HAP-1 (cell line): ENCODE measurements around the gene MEGF9.
"Not testable (repeated sequence)": the region's sequence is repeated elsewhere in the genome, so short reads cannot be mapped to it uniquely, and the experiment has no call there.

Experiments used
- DNase-seq, 2 experiments: peaks; one replicate each; pipeline ENCODE4 v3.0.0-alpha.2; 2016 to 2020; ENCODE audit warnings: low spot score in 2 of 2
- H3K27me3 ChIP-seq: fragments of 250-450 bp; sonication (Bioruptor Pico); 2 replicates; pipeline ENCODE4 v1.5.1; 2020; ENCODE audit warnings: low read depth, mild to moderate bottlenecking, moderate library complexity
- H3K36me3 ChIP-seq: fragments of 250-450 bp; sonication (Bioruptor Pico); replicated peaks from 2 replicates; pipeline ENCODE4 v1.5.1; 2020; ENCODE audit warnings: mild to moderate bottlenecking
- H3K4me1 ChIP-seq: fragments of 250-450 bp; sonication (Bioruptor Pico); 2 replicates; pipeline ENCODE4 v1.5.1; 2020; ENCODE audit warnings: mild to moderate bottlenecking
- H3K4me3 ChIP-seq: fragments of 250-450 bp; sonication (Bioruptor Pico); 2 replicates; pipeline ENCODE4 v1.5.1; 2020; ENCODE audit warnings: mild to moderate bottlenecking, moderate library complexity
- H3K9me3 ChIP-seq: fragments of 250-450 bp; sonication (Bioruptor Pico); 2 replicates; pipeline ENCODE4 v1.5.1; 2020; ENCODE audit warnings: mild to moderate bottlenecking, moderate library complexity
- in situ Hi-C: fragments of 300-500 bp; cut with MboI; formaldehyde crosslinking; loops from 3 replicates; pipeline ENCODE4 v1.14.3; 2020; ENCODE audit warnings: low sequenced_read_pairs, inconsistent platforms, mixed read lengths

MEGF9 gene

DNA sequence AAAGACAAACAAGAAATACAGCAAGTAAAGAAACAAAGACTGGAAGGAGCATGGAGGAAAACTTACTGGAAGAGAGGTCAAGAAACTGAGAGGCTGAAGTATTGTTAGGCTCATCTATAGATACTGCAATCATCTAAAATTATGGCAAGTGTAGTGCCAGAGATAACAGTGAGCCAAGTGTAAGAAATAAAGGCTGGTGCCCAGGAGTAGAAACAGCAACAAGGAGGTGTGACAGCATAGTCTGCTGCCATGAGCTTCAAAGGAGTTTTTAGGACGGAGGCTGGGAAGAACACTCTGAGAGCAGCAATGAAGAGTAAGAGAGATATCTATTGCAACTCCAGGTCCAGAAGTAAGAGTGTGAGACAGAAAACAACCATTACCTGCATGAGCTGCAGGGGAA is 60.5 kb downstream of the MEGF9 start:
- peaks cover 9% of the 10 kb centered on the region for H3K4me1 ChIP-seq
- no peaks in the 10 kb centered on the region for H3K36me3 ChIP-seq
- H3K9me3 ChIP-seq = no peaks in the 10 kb centered on the region
- H3K4me3 ChIP-seq = no peak overlapping the region
- DNase-seq = no peak
- no peaks in the 10 kb centered on the region for H3K27me3 ChIP-seq
- in situ Hi-C loops = no loop called here

DNA sequence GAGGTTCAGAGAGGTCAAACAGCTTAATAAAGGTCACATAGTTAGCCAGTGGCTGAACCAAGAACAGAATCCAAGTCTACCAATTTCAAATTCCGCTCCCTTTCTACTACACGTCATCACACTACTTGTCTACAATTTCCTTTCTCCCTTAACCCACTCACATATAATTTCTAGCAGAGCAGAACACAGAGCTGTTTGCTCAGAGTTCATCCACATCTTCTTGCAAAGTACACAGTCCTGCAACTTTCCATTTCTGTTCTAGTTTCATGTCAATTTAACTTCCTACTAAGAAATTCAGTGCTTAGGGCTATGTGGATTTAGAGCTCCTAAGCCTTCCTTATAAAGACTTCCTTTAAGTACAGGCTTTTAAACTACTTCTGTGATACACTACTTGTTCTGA is 61.3 kb downstream of the MEGF9 start:
- no peak overlapping the region for H3K4me3 ChIP-seq
- H3K27me3 ChIP-seq = no peaks in the 10 kb centered on the region
- H3K9me3 ChIP-seq = no peaks in the 10 kb centered on the region
- H3K4me1 ChIP-seq = peaks cover 9% of the 10 kb centered on the region
- DNase-seq = no peak
- in situ Hi-C loops = no loop called here
- no peaks in the 10 kb centered on the region for H3K36me3 ChIP-seq

DNA sequence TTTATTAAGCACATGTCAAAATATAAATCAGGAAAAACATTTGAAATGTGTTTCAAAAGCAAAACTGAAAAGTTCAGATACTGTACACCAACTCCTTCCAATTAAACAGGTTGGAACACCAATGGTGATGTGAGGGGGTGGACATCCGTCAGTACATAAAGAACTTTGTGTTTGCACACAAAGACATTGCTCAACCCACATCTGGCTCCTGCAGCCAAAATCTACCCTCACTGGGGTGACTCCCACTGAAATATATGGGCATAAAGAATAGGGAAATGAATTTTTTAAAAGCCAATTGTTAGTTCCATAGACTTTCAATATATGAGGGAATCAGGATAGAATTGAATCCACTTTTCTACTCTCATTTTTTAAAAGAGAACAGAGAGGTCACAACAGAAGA is 63.9 kb downstream of the MEGF9 start:
- Histone ChIP-seq H3K27me3 (no peaks in the 10 kb centered on the region), H3K9me3 (no peaks in the 10 kb centered on the region), H3K4me3 (no peak overlapping the region), H3K4me1 (peaks cover 13% of the 10 kb centered on the region), H3K36me3 (no peaks in the 10 kb centered on the region; the same call in 1 of the 2 replicates)
- in situ Hi-C loops = no loop called here
- no peak for DNase-seq

DNA sequence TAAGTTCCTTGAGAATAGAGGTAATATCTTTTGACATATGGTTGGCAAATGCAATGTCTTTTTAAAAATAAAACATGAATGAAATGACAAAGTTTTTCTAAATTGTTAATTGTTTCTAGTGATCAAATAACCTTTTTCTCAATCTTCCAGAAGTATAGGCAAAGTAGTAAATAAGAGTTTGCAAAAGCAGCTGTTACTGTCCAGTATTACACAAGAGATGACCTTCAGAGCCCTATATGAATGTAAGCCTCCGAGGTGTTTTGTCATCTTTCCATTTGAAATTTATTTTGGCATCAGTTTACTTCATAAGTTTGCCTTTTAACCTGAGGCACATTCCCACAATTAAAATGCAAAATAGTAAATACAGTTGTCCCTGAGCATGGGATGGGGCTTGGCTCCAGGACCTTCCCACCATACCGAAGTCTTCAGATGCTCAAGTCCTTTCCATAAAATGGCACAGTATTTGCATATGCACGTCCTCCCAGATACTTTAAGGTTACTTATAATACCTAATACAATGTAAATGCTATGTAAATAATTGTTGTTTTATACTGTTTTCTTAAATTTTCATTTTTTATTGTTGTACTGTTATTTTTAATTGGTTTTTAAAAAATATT is 65.6 kb downstream of the MEGF9 start:
- Histone ChIP-seq H3K36me3 (no peaks in the 10 kb centered on the region; the same call in 1 of the 2 replicates), H3K9me3 (no peaks in the 10 kb centered on the region), H3K4me1 (peaks cover 14% of the 10 kb centered on the region), H3K27me3 (no peaks in the 10 kb centered on the region), H3K4me3 (no peak overlapping the region)
- no peak for DNase-seq
- in situ Hi-C loops = no loop called here

DNA sequence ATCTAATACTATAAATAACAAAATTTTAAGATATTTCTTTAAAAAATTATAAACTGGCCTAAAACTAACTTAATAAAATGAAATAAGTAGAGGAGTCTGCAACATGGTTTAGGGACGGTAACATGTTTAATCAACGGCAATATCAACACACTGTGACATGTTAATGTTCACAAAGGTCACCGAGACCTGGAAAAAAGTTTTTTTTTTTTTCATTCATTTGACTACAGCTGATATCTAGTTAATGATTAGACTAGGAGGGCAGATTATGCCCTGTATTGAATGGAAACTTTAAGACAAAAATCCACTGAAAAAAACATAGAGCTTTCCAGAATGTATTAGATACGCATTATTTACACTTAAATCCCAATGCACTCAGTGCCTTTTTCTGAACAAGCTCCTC is 67.3 kb downstream of the MEGF9 start:
- no peak for DNase-seq
- peaks cover 15% of the 10 kb centered on the region for H3K4me1 ChIP-seq
- no peaks in the 10 kb centered on the region for H3K9me3 ChIP-seq
- in situ Hi-C loops = no loop called here
- no peaks in the 10 kb centered on the region for H3K27me3 ChIP-seq
- H3K4me3 ChIP-seq = no peak overlapping the region
- H3K36me3 ChIP-seq = no peaks in the 10 kb centered on the region; the same call in 1 of the 2 replicates

DNA sequence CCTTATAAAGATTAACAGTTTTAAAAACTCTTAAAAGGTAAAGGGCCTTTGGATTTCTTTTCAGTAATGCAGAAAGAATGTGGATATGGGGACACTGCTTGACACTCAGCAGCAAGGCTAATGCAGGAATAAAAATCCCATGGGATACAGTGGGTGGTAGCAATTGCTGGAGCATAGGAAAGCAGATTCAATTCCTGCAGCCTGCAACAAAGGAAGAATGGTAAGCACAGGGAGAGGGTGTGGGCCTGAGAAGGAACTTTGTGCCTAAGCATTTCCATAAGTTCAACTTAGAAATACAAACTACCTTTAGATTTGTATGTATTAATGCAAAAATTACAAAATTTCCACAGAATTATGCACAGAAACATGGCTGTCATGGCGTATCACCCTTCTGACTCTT is 68.5 kb downstream of the MEGF9 start:
- no peak for DNase-seq
- Histone ChIP-seq H3K4me3 (no peak overlapping the region), H3K36me3 (no peaks in the 10 kb centered on the region; the same call in 1 of the 2 replicates), H3K9me3 (no peaks in the 10 kb centered on the region), H3K4me1 (peaks cover 16% of the 10 kb centered on the region), H3K27me3 (no peaks in the 10 kb centered on the region)
- in situ Hi-C loops = no loop called here

DNA sequence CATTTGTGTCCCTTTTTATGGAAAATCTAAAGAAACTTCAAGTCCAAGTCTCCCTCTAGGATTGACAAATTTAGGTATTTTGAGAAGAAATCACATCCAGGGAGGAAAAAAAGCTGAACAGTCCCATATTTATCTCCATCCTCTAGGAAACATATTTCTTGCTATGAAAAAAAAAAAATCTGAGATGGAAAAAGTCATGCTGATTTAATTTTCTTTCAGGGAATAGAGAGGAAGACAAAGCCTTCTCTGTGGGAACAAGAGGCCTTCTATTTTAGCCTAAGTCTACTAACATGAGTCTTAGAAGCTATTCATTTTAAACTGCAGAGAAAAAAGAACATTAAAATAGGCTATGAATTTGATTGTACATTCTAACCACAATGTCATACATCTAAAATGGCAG is 71.2 kb downstream of the MEGF9 start:
- DNase-seq = no peak
- peaks cover 16% of the 10 kb centered on the region for H3K4me1 ChIP-seq
- H3K36me3 ChIP-seq = no peaks in the 10 kb centered on the region; the same call in 1 of the 2 replicates
- H3K9me3 ChIP-seq = no peaks in the 10 kb centered on the region
- in situ Hi-C loops = no loop called here
- H3K4me3 ChIP-seq = no peak overlapping the region
- no peaks in the 10 kb centered on the region for H3K27me3 ChIP-seq

DNA sequence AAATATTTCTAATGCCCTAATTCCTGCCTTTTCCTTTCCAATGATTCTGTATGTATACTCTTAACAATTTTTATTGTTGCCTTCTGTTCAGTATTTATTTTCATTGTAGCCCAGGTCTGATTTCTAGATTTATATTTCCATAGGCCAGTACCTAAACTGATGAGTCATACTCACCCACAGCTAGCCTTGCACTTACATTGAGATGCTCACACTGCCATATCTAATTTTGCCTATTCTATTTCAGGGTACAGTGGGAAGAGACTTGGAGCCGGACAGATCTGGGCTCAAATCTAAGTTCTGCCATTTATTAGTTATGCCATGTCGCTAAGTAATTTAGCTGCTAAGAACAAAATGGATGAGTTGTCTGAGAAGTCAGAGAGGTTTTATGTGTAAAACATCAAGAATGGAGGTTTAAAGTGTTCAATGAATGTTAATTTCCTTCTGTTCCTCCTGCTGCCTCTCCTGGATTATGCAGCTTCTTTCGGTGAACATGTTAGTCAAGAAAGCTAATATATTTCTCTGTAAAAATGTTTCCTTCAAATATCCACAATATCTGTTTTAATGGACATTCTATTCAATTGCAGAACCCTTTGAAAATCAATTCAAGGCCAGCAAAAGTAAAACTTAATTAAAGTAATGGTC is 72.0 kb downstream of the MEGF9 start:
- Histone ChIP-seq H3K36me3 (no peaks in the 10 kb centered on the region; the same call in 1 of the 2 replicates), H3K27me3 (no peaks in the 10 kb centered on the region), H3K4me3 (no peak overlapping the region), H3K4me1 (peaks cover 16% of the 10 kb centered on the region), H3K9me3 (no peaks in the 10 kb centered on the region)
- in situ Hi-C loops = no loop called here
- DNase-seq = no peak

DNA sequence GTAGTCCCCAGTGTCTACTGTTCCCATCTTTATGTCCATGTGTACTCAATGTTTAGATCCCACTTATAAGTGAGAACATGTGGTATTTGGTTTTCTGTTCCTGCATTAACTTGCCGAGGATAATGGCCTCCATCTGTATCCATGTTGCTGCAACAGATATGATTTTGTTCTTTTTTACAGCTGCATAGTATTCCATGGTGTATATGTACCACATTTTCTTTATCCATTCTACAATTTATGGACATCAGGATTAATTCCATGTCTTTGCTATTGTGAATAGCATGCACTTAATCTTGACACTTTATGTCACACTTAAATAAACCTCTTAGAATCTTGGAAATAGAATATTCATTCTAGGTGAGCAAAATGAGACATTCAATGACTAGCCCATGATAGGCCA is 73.4 kb downstream of the MEGF9 start:
- H3K27me3 ChIP-seq, DNase-seq, H3K4me1 ChIP-seq, in situ Hi-C loops, H3K9me3 ChIP-seq, H3K4me3 ChIP-seq, H3K36me3 ChIP-seq: not testable (repeated sequence)

DNA sequence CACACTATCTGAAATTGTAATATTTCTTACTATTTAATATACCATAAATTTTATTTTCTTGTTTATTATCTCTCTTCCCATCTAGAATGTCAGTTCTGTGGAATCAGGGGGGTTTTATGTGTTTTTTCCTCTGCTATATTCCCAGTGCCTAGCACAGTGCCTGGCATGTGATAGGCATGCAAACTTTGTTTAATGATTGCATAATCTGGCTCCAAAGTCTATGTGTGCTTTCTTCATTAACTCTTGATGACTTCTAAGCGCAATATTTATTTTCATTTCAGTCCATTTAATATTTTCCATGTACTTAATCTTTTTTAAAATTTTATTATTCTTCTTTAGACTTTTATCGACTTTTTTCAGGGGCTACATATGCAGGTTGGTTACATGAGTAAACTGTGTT is 73.9 kb downstream of the MEGF9 start:
- Histone ChIP-seq H3K27me3 (no peaks in the 10 kb centered on the region), H3K36me3 (no peaks in the 10 kb centered on the region; the same call in 1 of the 2 replicates), H3K4me1 (peaks cover 3% of the 10 kb centered on the region; the same call in 1 of the 2 replicates), H3K4me3 (no peak overlapping the region), H3K9me3 (0 out of 2 replicates have a peak, but pooled peaks cover 6% of the 10 kb centered on the region)
- in situ Hi-C loops = no loop called here
- no peak for DNase-seq

DNA sequence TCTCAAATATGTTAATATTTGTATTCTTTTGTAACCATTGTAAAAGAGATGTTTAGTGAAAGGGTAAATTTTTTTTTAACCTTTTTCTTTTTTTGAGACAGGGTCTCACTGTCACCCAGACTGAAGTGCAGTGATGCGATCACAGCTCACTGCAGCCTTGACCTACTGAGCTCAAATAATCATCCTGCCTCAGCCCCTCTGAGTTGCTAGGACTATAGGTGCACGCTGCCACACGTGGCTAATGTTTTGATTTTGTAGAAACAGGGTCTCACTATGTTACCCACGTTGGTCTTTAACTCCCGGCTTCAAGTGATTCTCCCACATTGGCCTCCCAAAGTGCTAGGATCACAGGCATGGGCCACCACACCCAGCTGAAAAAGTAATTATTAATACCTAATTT is 76.4 kb downstream of the MEGF9 start:
- 0 out of 2 replicates have a peak, but pooled peaks cover 2% of the 10 kb centered on the region for H3K4me1 ChIP-seq
- in situ Hi-C loops = no loop called here
- H3K9me3 ChIP-seq = 0 out of 2 replicates have a peak, but pooled peaks cover 6% of the 10 kb centered on the region
- H3K4me3 ChIP-seq = no peak overlapping the region
- H3K36me3 ChIP-seq = no peaks in the 10 kb centered on the region
- no peak for DNase-seq
- no peaks in the 10 kb centered on the region for H3K27me3 ChIP-seq

DNA sequence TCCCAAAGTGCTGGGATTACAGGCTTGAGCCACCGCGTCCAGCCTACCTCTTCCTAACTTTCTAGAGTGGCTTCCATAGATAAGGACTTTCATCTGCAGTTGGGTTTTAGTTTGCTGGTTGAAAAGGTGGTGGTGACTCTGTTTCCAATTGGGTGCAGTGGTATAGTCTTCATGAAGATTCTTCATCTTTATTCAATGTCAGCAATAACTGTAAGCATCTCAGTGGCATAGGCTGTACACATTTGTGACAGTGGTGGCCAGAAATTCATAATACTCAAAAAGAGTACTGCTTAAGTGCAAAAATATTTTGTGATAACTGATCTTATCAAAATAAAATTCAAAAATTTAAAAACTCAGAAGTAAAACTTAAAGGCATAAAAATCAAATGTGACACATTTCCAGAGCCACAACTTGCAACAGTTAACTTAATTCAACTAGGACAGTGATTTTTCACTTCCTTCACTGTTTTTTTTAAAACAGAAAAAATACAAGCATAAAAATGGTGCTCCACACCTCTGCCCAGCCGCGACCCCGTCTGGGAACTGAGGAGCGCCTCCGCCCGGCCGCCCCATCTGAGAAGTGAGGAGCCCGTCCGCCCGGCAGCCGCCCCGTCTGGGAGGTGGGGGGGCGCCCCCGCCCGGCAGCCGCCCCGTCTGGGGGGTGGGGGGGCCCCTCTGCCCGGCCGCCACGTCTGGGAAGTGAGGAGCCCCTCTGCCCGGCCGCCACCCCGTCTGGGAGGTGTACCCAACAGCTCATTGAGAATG is 77.9 kb downstream of the MEGF9 start:
- no peak overlapping the region for H3K4me3 ChIP-seq
- H3K27me3 ChIP-seq = no peaks in the 10 kb centered on the region
- H3K36me3 ChIP-seq = no peaks in the 10 kb centered on the region
- 0 out of 2 replicates have a peak, but pooled peaks cover 6% of the 10 kb centered on the region for H3K9me3 ChIP-seq
- in situ Hi-C loops = no loop called here
- no peaks in the 10 kb centered on the region for H3K4me1 ChIP-seq
- DNase-seq = no peak

DNA sequence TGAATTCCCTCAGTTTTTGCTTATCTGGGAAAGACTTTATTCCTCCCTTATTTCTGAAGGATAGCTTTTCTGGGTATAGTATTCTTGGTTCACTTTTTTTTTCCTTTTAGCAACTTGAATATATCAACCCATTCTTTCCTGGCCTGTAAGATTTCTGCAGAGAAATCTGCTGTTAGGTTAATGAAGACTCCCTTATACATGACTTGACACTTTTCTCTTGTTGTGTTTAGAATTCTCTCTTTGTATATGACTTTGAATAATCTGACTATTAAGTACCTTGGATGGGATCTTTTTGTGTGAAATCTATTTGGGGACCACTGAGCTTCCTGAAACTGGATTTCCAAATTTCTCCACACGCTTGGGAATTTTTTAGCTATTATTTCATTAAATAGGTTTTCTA is 79.3 kb downstream of the MEGF9 start:
- DNase-seq = no peak
- no peak overlapping the region for H3K4me3 ChIP-seq
- H3K4me1 ChIP-seq = no peaks in the 10 kb centered on the region; the same call in 1 of the 2 replicates
- no peaks in the 10 kb centered on the region for H3K27me3 ChIP-seq
- in situ Hi-C loops = no loop called here
- no peaks in the 10 kb centered on the region for H3K36me3 ChIP-seq
- H3K9me3 ChIP-seq = 0 out of 2 replicates have a peak, but pooled peaks cover 6% of the 10 kb centered on the region

DNA sequence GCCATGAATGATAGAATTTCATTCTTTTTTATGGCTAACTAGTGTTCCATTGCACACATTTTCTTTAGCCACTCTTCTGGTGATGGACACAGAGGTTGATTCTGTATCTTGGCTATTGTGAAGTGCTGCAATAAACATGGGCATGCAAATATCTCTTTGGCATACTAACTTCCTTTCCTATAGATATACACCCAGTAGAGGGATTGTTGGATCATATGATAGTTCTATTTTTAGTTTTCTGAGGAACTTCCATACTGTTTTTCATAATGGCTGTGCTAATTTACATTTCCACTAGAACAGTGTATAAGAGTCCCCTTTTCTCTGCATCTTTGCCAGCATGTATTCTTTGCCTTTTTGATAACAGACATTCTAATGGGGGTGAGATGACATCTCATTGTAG is 83.9 kb downstream of the MEGF9 start:
- Histone ChIP-seq H3K4me3 (no peak overlapping the region), H3K27me3 (no peaks in the 10 kb centered on the region), H3K4me1 (peaks cover 23% of the 10 kb centered on the region), H3K36me3 (no peaks in the 10 kb centered on the region), H3K9me3 (no peaks in the 10 kb centered on the region)
- DNase-seq = no peak
- in situ Hi-C loops = no loop called here
